ENCODE data around the gene GMDS. TPM values are rescaled to one million over a fixed set of nuclear protein-coding genes. Genes with fewer than 3 reads are reported as not detected.
"Not testable (repeated sequence)": the region's sequence is repeated elsewhere in the genome, so short reads cannot be mapped to it uniquely, and the experiment has no call there.

GMDS gene
- total RNA-seq, 2 experiments from 2014 or later: 29.2 to 34.3 TPM

DNA sequence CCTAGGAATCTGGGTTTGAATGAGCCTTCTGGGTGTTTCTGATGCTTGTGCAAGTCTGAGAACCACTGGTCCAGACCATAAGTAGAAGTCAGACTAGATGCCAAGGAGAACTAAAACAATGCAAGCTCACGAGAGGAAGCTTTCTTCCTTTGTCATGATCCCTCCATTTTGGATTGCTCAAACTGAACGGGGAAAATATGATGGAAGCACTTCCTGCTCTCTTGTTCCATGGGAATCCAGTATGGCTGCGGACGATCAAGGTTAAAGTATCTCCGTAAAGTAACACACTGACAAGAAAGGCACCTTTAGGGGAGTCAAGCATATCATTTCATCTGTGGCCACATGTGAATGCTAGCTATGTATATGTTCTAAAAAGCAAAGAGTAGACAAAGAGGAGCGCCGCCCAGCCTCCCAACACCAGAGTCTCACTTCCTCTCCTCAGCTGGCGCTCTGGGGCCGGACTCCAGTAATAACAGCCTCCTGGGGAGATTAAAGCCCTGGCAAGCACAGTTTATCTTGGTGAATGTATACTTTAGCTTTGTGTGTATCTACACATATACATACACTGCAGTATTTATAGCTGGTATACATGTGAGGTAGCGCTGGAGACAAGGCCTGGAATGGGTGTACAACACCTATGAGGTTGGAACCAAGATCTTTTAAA is 547.6 kb downstream of the GMDS start:
- no peak for ATAC-seq (ENCODE audit: low read depth)
- no peaks in the 10 kb centered on the region for H3K9me3 Mint-ChIP-seq
- DNase-seq: no peak
- H3K27me3 Mint-ChIP-seq: no peaks in the 10 kb centered on the region
- POLR2A ChIA-PET: no interaction called here
- no peak overlapping the region for H3K4me3 Mint-ChIP-seq
- no peaks in the 10 kb centered on the region for H3K4me1 Mint-ChIP-seq
- no peak overlapping the region for H3K27ac Mint-ChIP-seq
- no peaks in the 10 kb centered on the region for H3K36me3 Mint-ChIP-seq

DNA sequence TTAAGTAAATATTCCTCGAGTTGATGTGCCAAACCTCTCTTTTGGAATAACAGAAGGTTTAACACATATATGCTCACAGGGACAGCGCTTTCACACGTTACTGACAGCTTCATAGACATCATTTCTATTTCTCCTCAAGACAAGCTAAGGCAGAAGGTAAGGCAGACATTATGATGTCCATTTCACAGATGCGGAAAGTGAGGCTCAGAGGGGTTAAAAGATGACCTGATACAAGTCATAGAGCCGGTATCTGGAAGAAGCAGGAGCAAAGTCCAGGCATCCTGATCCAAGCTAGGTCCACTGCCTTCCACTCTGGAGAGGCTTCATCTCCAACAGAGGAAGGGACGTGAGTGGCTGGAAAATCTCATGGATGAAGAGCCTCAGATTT is 548.9 kb downstream of the GMDS start:
- no peak for ATAC-seq (ENCODE audit: low read depth)
- no peak for DNase-seq
- Mint-ChIP-seq H3K9me3 (peaks cover 2% of the 10 kb centered on the region), H3K27me3 (no peaks in the 10 kb centered on the region), H3K36me3 (no peaks in the 10 kb centered on the region), H3K4me1 (no peaks in the 10 kb centered on the region), H3K27ac (no peak overlapping the region), H3K4me3 (no peak overlapping the region)
- POLR2A ChIA-PET: no interaction called here

DNA sequence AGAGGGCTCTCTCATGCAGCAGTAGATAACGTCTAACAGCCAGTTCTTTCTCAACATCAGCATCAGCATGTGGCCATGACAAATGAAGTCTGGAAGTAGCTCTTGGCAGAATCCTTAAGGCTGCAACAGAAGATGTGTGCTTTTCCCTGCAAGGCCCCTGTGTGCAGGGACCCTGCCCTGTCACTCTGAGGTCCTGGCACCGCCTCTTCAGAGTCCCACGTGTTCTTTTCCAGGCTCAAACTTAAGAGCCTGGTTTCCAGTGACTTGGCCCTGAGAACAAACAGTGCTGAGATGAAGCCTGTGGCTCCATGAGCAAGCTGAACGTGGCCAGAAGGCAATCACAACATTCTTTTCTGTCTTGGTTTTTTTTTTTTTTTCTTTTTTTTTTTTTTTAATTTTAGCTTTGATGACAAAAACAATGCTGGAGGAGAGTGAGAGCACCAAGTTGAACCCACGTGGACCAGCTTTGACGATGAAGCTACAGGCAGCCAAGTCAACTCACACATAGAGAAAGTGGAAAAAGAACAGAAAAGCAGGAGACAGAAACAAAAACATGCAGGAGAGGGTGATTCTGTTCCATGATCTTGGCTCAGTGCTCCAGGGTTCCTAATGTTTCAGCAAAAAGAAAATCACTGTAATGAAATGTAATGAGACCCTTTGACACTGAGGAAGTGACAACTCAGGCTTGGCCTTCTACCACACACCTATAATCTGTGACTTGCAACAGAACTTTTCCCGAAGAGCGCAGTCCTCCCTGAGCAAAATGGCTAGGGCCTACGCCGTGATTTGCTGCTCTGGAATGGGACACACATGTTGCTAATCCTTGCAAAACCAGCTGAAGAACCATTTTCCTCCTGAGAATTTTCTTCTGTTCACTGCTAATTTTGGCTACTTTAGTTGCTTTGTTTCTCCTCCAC is 549.6 kb downstream of the GMDS start:
- peaks cover 2% of the 10 kb centered on the region for H3K9me3 Mint-ChIP-seq
- no peak overlapping the region for H3K27ac Mint-ChIP-seq
- no peaks in the 10 kb centered on the region for H3K36me3 Mint-ChIP-seq
- no peaks in the 10 kb centered on the region for H3K4me1 Mint-ChIP-seq
- no peaks in the 10 kb centered on the region for H3K27me3 Mint-ChIP-seq
- POLR2A ChIA-PET: interaction anchor here (0.5 kb wide), 1 partner anchor 500 kb away, joined by 5 read pairs; no protein-coding TSS in a partner anchor
- DNase-seq (no peak), ATAC-seq (ENCODE audit: low read depth) (no peak)
- no peak overlapping the region for H3K4me3 Mint-ChIP-seq

DNA sequence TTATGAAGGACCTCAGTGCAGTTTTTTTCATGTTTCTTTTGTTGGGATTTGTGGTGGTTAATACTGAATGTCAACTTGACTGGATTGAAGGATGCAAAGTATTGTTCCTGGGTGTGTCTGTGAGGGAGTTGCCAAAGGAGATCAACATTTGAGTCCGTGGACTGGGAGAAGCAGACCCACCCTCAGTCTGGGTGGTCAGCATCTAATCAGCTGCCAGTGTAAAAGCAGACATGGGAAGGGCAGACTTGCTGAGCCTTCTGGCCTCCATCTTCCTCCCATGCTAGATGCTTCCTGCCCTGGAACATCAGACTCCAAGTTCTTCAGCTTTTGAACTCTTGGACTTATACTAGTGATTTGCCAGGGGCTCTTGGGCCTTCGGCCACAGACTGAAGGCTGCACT is 553.6 kb downstream of the GMDS start:
- ATAC-seq (ENCODE audit: low read depth); H3K4me1 Mint-ChIP-seq; H3K4me3 Mint-ChIP-seq; DNase-seq; H3K27ac Mint-ChIP-seq; POLR2A ChIA-PET; H3K27me3 Mint-ChIP-seq; H3K9me3 Mint-ChIP-seq; H3K36me3 Mint-ChIP-seq: not testable (repeated sequence)

DNA sequence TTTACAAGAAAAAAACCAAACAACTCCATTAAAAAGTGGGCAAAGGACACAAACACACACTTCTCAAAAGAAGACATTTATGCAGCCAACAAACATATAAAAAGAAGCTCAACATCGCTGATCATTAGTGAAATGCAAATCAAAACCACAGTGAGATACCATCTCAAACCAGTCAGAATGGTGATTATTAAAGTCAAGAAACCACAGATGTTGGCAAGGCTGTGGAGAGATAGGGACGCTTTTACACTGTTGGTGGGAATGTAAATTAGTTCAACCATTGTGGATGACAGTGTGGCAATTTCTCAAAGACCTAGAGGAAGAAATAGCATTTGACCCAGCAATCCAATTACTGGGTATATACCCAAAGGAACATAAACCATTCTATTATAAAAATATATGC is 554.7 kb downstream of the GMDS start:
- H3K4me3 Mint-ChIP-seq; H3K9me3 Mint-ChIP-seq; H3K27me3 Mint-ChIP-seq; POLR2A ChIA-PET; H3K27ac Mint-ChIP-seq; DNase-seq; H3K4me1 Mint-ChIP-seq; ATAC-seq (ENCODE audit: low read depth); H3K36me3 Mint-ChIP-seq: not testable (repeated sequence)

DNA sequence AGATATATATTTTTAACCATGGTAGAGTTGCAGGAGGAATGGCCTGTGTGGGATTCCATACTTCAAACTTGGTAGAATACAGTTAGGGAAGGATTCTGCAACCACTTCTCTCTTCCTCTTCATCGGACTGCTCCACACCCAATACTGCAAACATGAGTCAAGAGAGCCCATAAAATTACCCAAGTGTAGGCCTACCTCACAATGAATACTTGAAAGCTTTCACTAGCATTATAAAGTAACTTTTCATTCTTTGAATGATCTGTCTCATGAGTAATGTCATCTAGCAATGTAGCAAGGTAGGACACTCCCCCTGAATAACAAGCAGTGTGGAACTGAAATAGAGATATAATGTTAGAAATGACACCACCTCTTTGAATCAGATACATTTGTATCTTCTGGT is 556.3 kb downstream of the GMDS start:
- DNase-seq (no peak), ATAC-seq (ENCODE audit: low read depth) (no peak)
- H3K4me1 Mint-ChIP-seq: no peaks in the 10 kb centered on the region
- no peak overlapping the region for H3K4me3 Mint-ChIP-seq
- no peak overlapping the region for H3K27ac Mint-ChIP-seq
- H3K9me3 Mint-ChIP-seq: peaks cover 2% of the 10 kb centered on the region
- POLR2A ChIA-PET: no interaction called here
- no peaks in the 10 kb centered on the region for H3K36me3 Mint-ChIP-seq
- no peaks in the 10 kb centered on the region for H3K27me3 Mint-ChIP-seq

DNA sequence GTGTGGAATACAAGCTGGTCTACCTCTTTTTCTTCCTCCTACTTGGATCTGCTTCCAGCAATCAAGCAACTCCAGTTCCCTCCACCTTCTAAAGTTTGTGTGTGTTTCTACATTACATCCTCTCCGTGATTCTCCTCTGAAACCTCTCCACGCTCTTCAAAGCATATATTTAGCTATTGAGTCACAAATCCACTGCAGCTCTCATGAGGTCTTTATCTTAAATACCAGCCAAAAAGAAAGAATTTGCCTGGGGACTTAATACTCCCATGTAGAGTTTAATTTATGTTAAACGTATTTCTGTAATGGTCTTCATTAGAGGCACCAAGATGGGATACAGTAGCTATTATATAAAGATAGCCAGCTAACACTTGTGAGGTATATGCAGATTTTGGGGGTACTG is 557.0 kb downstream of the GMDS start:
- Mint-ChIP-seq H3K9me3 (peaks cover 2% of the 10 kb centered on the region), H3K36me3 (no peaks in the 10 kb centered on the region), H3K27ac (no peak overlapping the region), H3K27me3 (no peaks in the 10 kb centered on the region), H3K4me1 (no peaks in the 10 kb centered on the region), H3K4me3 (no peak overlapping the region)
- no peak for ATAC-seq (ENCODE audit: low read depth)
- DNase-seq: no peak
- POLR2A ChIA-PET: no interaction called here

DNA sequence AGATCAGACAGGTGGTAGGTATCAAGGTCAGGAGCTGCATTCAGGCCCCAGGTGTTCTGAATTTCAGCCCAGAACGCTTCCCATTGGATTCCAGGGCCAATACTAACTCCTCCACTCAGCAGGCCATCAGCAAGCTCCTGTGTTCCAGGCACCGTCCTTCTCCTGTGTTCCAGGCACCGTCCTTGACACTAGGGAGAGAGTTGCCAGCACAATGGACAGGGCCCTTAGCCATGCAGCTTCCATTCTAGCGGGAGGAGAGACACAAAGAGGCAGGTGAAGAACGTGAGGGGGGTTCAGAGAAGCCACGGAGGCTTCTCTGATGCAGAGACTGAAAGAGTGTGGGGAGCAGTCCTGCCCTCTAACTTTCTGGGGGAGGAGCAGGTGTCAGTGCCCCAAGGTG is 558.0 kb downstream of the GMDS start:
- Mint-ChIP-seq H3K4me3 (no peak overlapping the region), H3K9me3 (peaks cover under 1% of the 10 kb centered on the region), H3K27me3 (no peaks in the 10 kb centered on the region), H3K4me1 (no peaks in the 10 kb centered on the region), H3K36me3 (no peaks in the 10 kb centered on the region), H3K27ac (no peak overlapping the region)
- DNase-seq (no peak), ATAC-seq (ENCODE audit: low read depth) (no peak)
- POLR2A ChIA-PET: no interaction called here

DNA sequence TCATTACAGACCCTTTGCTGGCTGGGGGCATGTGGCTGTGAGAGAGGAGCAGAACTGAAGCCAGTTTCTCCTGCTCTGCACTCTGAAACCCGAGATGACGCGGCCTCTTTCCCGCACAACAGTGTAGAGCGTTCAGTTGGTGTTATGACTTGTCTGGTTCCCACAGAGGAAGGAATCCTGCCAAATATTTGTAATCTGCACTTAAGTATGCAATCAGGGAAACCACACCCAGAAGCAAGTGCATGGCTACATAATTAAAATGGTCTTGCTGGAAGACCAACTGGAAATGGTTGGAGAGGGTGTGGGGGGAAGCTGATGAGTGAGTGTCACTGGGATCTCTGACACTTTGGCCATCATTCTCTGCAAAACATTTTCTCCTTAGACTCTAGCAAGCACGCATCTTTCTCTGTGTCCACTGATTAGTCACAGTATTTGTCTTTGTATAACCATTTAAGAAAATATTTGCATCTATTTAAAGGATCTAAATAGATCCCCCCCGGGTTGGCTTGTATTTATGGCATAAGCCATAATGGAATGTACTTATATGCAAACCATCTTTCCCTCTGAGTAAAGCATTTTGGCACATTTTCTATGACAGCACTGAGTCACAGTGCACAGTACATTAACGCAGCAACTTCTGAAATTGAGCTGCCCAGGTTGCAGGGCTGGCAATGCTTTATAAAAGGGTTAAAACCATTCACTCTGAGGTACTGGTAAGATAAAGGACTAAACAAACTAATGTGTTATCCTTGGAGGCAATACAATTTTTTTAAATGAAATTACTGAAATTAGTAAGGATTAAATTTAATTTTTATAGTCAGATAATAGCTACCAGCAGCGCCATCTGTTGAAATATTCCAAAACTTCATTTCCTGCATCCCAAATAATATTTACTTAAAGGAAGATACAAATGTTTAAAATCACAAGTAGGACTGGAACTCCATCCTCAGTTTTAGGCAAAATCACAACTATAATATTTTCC is 559.0 kb downstream of the GMDS start:
- Mint-ChIP-seq H3K4me3 (no peak overlapping the region), H3K36me3 (no peaks in the 10 kb centered on the region), H3K4me1 (no peaks in the 10 kb centered on the region), H3K27me3 (no peaks in the 10 kb centered on the region), H3K27ac (no peak overlapping the region), H3K9me3 (no peaks in the 10 kb centered on the region)
- ATAC-seq (ENCODE audit: low read depth): no peak
- DNase-seq: no peak
- POLR2A ChIA-PET: no interaction called here

DNA sequence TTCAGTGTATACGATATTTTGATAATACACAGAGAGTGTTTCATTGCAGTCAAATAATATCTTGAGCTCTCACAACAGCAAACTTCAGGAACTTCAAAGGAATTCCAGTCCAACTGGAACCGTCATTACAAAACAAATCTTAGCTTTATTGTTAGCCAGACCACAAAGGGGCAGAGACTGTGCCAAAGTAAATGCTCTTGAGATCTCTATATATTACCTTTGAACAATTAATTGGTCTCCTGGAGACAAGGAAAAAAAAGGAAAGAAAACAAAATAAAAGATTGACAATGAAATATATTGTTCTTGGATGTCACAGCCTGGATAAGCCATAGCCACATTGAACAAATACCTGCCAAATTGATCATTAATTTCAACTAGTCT is 565.7 kb downstream of the GMDS start:
- Mint-ChIP-seq H3K27ac (no peak overlapping the region), H3K27me3 (no peaks in the 10 kb centered on the region), H3K9me3 (no peaks in the 10 kb centered on the region), H3K4me3 (no peak overlapping the region), H3K36me3 (no peaks in the 10 kb centered on the region), H3K4me1 (no peaks in the 10 kb centered on the region)
- ATAC-seq (ENCODE audit: low read depth): no peak
- no peak for DNase-seq
- POLR2A ChIA-PET: no interaction called here

DNA sequence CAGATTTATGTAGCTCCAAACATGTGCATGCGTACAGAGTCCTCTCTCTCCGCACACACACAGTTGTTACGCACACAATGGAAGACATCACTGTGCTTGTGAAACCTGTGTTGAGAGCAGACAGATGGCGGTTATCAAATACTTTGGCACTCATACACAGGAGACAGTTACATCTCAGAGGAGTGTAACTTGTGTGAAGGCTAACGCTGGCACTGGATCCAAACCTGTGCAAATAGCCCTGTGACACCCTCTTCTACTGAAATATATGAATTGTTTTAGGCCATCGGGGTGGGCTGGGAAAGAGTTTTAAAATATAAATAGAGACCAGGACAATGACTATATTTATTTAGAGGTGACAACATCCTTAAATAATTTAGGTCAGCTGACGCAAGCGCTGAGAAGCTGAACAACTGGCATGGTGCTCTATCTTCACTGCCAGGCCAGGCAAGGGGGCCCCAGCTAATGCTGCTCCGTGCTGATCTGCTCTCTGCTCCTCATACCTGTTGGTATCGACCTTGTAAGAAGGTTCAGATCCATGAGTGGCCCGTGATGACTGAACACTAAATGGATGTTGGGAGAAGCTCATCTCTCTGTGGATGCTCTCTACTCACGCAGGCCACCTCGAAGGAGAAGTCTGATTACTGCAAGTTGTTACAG is 566.2 kb downstream of the GMDS start:
- Mint-ChIP-seq H3K27ac (no peak overlapping the region), H3K27me3 (no peaks in the 10 kb centered on the region), H3K36me3 (no peaks in the 10 kb centered on the region), H3K4me3 (no peak overlapping the region), H3K4me1 (no peaks in the 10 kb centered on the region), H3K9me3 (no peaks in the 10 kb centered on the region)
- DNase-seq (no peak), ATAC-seq (ENCODE audit: low read depth) (no peak)
- POLR2A ChIA-PET: no interaction called here

DNA sequence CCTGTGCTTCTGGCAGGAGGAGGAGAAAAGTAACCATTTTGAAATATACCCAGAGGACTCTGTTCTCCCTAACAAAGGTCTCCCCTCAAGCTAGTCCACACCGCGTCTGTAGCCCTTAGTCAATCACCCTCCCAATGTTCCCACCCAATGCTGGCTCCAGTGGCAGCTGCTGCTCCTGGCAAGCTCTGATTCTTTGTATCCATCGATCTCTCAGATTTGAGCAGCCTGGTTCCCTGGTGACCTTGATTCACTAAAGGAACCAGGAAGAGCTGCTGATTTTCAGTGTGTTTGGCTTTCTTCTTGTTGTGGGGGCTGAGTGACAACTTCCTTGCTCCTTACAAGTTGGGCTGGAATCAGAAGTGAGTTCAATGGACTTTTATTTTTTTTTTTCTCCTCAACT is 567.2 kb downstream of the GMDS start:
- no peaks in the 10 kb centered on the region for H3K36me3 Mint-ChIP-seq
- no peak overlapping the region for H3K27ac Mint-ChIP-seq
- H3K27me3 Mint-ChIP-seq: no peaks in the 10 kb centered on the region
- DNase-seq (no peak), ATAC-seq (ENCODE audit: low read depth) (no peak)
- POLR2A ChIA-PET: no interaction called here
- H3K4me1 Mint-ChIP-seq: no peaks in the 10 kb centered on the region
- H3K4me3 Mint-ChIP-seq: no peak overlapping the region
- no peaks in the 10 kb centered on the region for H3K9me3 Mint-ChIP-seq

DNA sequence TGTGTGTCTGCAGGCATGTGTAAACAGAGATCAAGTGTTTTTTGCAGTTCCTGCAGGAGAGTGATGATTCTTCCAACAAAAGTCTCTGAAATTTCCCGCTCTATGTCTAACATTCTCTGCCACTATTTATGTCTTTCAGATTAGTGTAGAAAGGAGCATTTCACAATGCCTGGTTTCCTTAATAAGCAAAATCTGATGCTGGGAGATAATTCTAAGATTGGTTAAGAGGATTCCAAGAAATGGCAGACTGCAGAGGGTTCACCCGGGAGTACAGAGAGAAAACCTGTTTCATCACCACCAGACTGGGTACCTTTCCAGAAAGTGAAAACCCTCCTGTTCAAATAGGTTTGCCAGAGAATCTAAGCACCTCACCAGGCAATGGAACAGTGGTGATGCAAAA is 573.0 kb downstream of the GMDS start:
- Mint-ChIP-seq H3K4me3 (no peak overlapping the region), H3K27me3 (no peaks in the 10 kb centered on the region), H3K27ac (no peak overlapping the region), H3K36me3 (no peaks in the 10 kb centered on the region), H3K4me1 (no peaks in the 10 kb centered on the region), H3K9me3 (no peaks in the 10 kb centered on the region)
- no peak for DNase-seq
- no peak for ATAC-seq (ENCODE audit: low read depth)
- POLR2A ChIA-PET: no interaction called here

All from activated naive CD8-positive, alpha-beta T cell treated with anti-CD3 and anti-CD28 coated beads, Interleukin-2, amount 10 ng/mL, durations not matched to agents 7 days and 5 days (primary cell).